HepG2 (cell line): ENCODE results near the gene IL2RG. TPM values are rescaled to one million over a fixed set of nuclear protein-coding genes. Genes with fewer than 3 reads are reported as not detected.
A peak's percentile ranks its signal among the peaks of the same experiment; 100 is the strongest.

ENCODE experiments used
- ATAC-seq: fragments of 200-7000 bp; cut with Tn5 transposase; 3 replicates; pipeline ENCODE4 v1.9.1; 2020; ENCODE audit warnings: mild to moderate bottlenecking, moderate library complexity
- BruUV-seq: library from RNA; stranded (reverse); fragments of 400-500 nt; replicated peaks from 2 replicates; lab custom pipeline; 2021; lab: Mats Ljungman, UMichigan
- CTCF ChIA-PET: fragments of 300-600 bp; formaldehyde crosslinking; extraction: SDS; loops from one replicate; lab custom pipeline; 2021; ENCODE audit warnings: low total read pairs, inconsistent platforms, low intra/inter-chr PET ratio; lab: Yijun Ruan, JAX
- POLR2A ChIA-PET: fragments of 350-600 bp; sonication (Branson Sonifier 250); formaldehyde crosslinking; loops from one replicate; lab custom pipeline; 2020; ENCODE audit warnings: antibody characterized with exemption, inconsistent platforms; lab: Yijun Ruan, JAX
- DNase-seq: peaks from one replicate; pipeline ENCODE4 v3.0.0-alpha.2; 2015; ENCODE audit warnings: low spot score
- FAIRE-seq: peaks from 3 replicates; lab custom pipeline; 2011; peaks lifted over from hg19 to GRCh38; lab: Jason Lieb, UNC
- H2AFZ ChIP-seq: one replicate; pipeline ENCODE4 v1.6.1; 2011; ENCODE audit warnings: low read length, inconsistent platforms
- H3K27ac ChIP-seq: fragments of 300-600 bp; 3 replicates; pipeline ENCODE4 v1.8.0; 2011; ENCODE audit warnings: mixed run types, mild to moderate bottlenecking, mixed read lengths, low read length, inconsistent platforms; ENCODE audit not compliant: insufficient read depth; ENCODE audit errors: extremely low read length
- H3K27me3 ChIP-seq, 2 experiments: fragments of 200-600 bp in 1 of 2; 2 replicates in 1 of 2; 3 replicates in 1 of 2; pipeline versions ENCODE4 v1.6.0 to v1.8.0; 2011; ENCODE audit warnings: low read length in 2 of 2, mild to moderate bottlenecking in 2 of 2, moderate library complexity in 2 of 2, inconsistent platforms in 1 of 2; ENCODE audit not compliant: insufficient read depth in 2 of 2, control insufficient read depth in 1 of 2
- H3K36me3 ChIP-seq, 2 experiments: fragments of 200-600 bp in 1 of 2; replicated peaks in 1 of 2; 2 replicates in 1 of 2; 3 replicates in 1 of 2; pipeline versions ENCODE4 v1.5.1 to v1.8.0; 2011; ENCODE audit warnings: low read length in 2 of 2, inconsistent platforms in 1 of 2; ENCODE audit not compliant: insufficient read depth in 2 of 2, control insufficient read depth in 1 of 2
- H3K4me1 ChIP-seq: 2 replicates; pipeline ENCODE4 v1.5.1; 2012; ENCODE audit warnings: low read length, inconsistent platforms; ENCODE audit not compliant: insufficient read depth
- H3K4me2 ChIP-seq: 2 replicates; pipeline ENCODE4 v1.6.0; 2011; ENCODE audit warnings: low read depth, low read length, inconsistent platforms
- H3K4me3 ChIP-seq, 3 experiments: fragments of 200-600 bp in 1 of 3; sonication (generic), shearing (Covaris generic) in 1 of 3; replicated peaks in 1 of 3; 2 replicates each; pipeline ENCODE4 v1.5.1; 2011 to 2016; ENCODE audit warnings: low read length in 3 of 3, inconsistent platforms in 2 of 3, low read depth in 2 of 3, mild to moderate bottlenecking in 2 of 3, control low read depth in 1 of 3, mixed read lengths in 1 of 3; ENCODE audit not compliant: insufficient read depth in 1 of 3
- H3K79me2 ChIP-seq: one replicate; pipeline ENCODE4 v1.6.1; 2011; ENCODE audit warnings: low read length, inconsistent platforms; ENCODE audit not compliant: insufficient read depth
- H3K9ac ChIP-seq: 2 replicates; pipeline ENCODE4 v1.6.0; 2011; ENCODE audit warnings: mild to moderate bottlenecking, low read depth, low read length, inconsistent platforms; ENCODE audit not compliant: insufficient read depth
- H3K9me3 ChIP-seq: 2 replicates; pipeline ENCODE4 v1.5.1; 2012; ENCODE audit warnings: mild to moderate bottlenecking, low read length
- H4K20me1 ChIP-seq: 2 replicates; pipeline ENCODE4 v1.6.0; 2011; ENCODE audit warnings: inconsistent platforms, mild to moderate bottlenecking, low read length, moderate library complexity; ENCODE audit not compliant: insufficient read depth
- GABPB1 ChIP-seq: IDR thresholded peaks from 2 replicates; pipeline ENCODE4 v1.6.1; 2016; ENCODE audit warnings: mild to moderate bottlenecking, missing genetic modification reagents, moderate library complexity, missing compliant biosample characterization
- HDAC2 ChIP-seq: sonication (generic); formaldehyde crosslinking; IDR thresholded peaks from 2 replicates; pipeline ENCODE4 v1.4.0; 2020; ENCODE audit warnings: missing genetic modification reagents
- ISX ChIP-seq: sonication (generic); formaldehyde crosslinking; conservative IDR thresholded peaks from 2 replicates; pipeline ENCODE4 v1.5.0; 2020; ENCODE audit warnings: missing genetic modification reagents
- KDM4B ChIP-seq: sonication (generic); formaldehyde crosslinking; IDR thresholded peaks from 2 replicates; pipeline ENCODE4 v1.4.0; 2020; ENCODE audit warnings: missing genetic modification reagents
- NR2C2 ChIP-seq: sonication (generic); formaldehyde crosslinking; IDR thresholded peaks from 2 replicates; pipeline ENCODE4 v1.4.0; 2020; ENCODE audit warnings: missing genetic modification reagents, mild to moderate bottlenecking, moderate library complexity, borderline replicate concordance
- PHB2 ChIP-seq: fragments of 450-650 bp; IDR thresholded peaks from 2 replicates; pipeline ENCODE4 v1.6.1; 2018; ENCODE audit not compliant: partially characterized antibody
- RBM39 ChIP-seq: fragments of 200-400 bp; formaldehyde crosslinking; IDR thresholded peaks from one replicate; pipeline ENCODE4 v1.6.1; 2018; ENCODE audit warnings: antibody characterized with exemption, mild to moderate bottlenecking, low read depth, low read length; ENCODE audit not compliant: poor library complexity, severe bottlenecking
- SOX5 ChIP-seq: IDR thresholded peaks from 2 replicates; pipeline ENCODE4 v1.6.1; 2016; ENCODE audit warnings: borderline replicate concordance
- SPEN ChIP-seq: sonication (generic); formaldehyde crosslinking; IDR thresholded peaks from 2 replicates; pipeline ENCODE4 v1.5.1; 2020; ENCODE audit warnings: low read depth, mild to moderate bottlenecking, missing genetic modification reagents
- SRSF4 ChIP-seq: fragments of 200-400 bp; formaldehyde crosslinking; IDR thresholded peaks from one replicate; pipeline ENCODE4 v1.6.1; 2018; ENCODE audit warnings: mild to moderate bottlenecking, low read depth, low read length, moderate library complexity; ENCODE audit not compliant: poor library complexity, severe bottlenecking
- TRIM24 ChIP-seq: sonication (generic); formaldehyde crosslinking; IDR thresholded peaks from 2 replicates; pipeline ENCODE4 v1.8.0; 2022; ENCODE audit warnings: mild to moderate bottlenecking, missing genetic modification reagents
- ZFAT ChIP-seq: sonication (generic); formaldehyde crosslinking; conservative IDR thresholded peaks from 2 replicates; pipeline ENCODE4 v1.8.1; 2023; ENCODE audit warnings: missing genetic modification reagents, inconsistent platforms
- ZFP36L1 ChIP-seq: sonication (generic); formaldehyde crosslinking; IDR thresholded peaks from 2 replicates; pipeline ENCODE4 v1.8.0; 2022; ENCODE audit warnings: mild to moderate bottlenecking, missing genetic modification reagents, moderate library complexity
- ZNF138 ChIP-seq: sonication (generic); formaldehyde crosslinking; IDR thresholded peaks from 2 replicates; pipeline ENCODE4 v1.5.0; 2020; ENCODE audit warnings: mild to moderate bottlenecking, low read depth, missing genetic modification reagents
- ZNF337 ChIP-seq: sonication (generic); formaldehyde crosslinking; IDR thresholded peaks from 2 replicates; pipeline ENCODE4 v1.5.1; 2020; ENCODE audit warnings: missing genetic modification reagents, low read depth, mild to moderate bottlenecking, borderline replicate concordance
- ZNF382 ChIP-seq: sonication (generic); formaldehyde crosslinking; IDR thresholded peaks from 2 replicates; pipeline ENCODE4 v1.5.0; 2020; ENCODE audit warnings: missing genetic modification reagents, mild to moderate bottlenecking, borderline replicate concordance
- ZNF547 ChIP-seq: sonication (generic); formaldehyde crosslinking; IDR thresholded peaks from 2 replicates; pipeline ENCODE4 v1.5.1; 2020; ENCODE audit warnings: mild to moderate bottlenecking, missing genetic modification reagents
- ZNF614 ChIP-seq: IDR thresholded peaks from 2 replicates; pipeline ENCODE4 v1.6.1; 2018; ENCODE audit warnings: missing biosample characterization, missing genetic modification reagents, inconsistent platforms, borderline replicate concordance
- WGBS: methylation state at CpG from one replicate; pipeline ENCODE4 v1.1.6; 2017; ENCODE audit warnings: low lambda C conversion rate; 5-methylcytosine and 5-hydroxymethylcytosine counted together
- in situ Hi-C: cut with HindIII; loops from 2 replicates; pipeline ENCODE4 v1.10.0; 2017; ENCODE audit warnings: low pct_unique_long_range_greater_than_20kb; ENCODE audit not compliant: extremely low pct_ligation_motif_present
- intact Hi-C: fragments of 100-400 bp; cut with micrococcal nuclease; formaldehyde crosslinking; loops from one replicate; pipeline ENCODE4 v1.10.0; 2022; ENCODE audit not compliant: unreplicated experiment
- polyA plus RNA-seq, 8 experiments: library from polyadenylated mRNA; depleted of rRNA in 3 of 8; stranded (reverse) in 7 of 8; unstranded in 1 of 8; fragments of >200 nt; fragmentation: Illumina TruSeq in 4 of 8; extraction: Trizol in 4 of 8; gene quantifications; 2 replicates each; pipeline versions ENCODE4 v1.2.1 to v1.2.3, GENCODE V29; 2011 to 2016; ENCODE audit warnings: low read depth in 4 of 8, missing spikeins in 1 of 8, mixed read lengths in 1 of 8; ENCODE audit not compliant: insufficient read depth in 1 of 8
- total RNA-seq, 5 experiments: library from RNA; depleted of rRNA; stranded (reverse); fragments of >200 nt; fragmentation: Illumina TruSeq; extraction: Trizol; gene quantifications; 2 replicates each; pipeline ENCODE4 v1.2.3, GENCODE V29; 2016; ENCODE audit warnings: low read depth in 1 of 5
- TF ChIP-seq, protein P1 (sequence below): sonication (generic); formaldehyde crosslinking; IDR thresholded peaks from 2 replicates; pipeline ENCODE4 v1.4.0; 2020; ENCODE audit warnings: mild to moderate bottlenecking, missing genetic modification reagents
- TF ChIP-seq, protein P2 (sequence below): IDR thresholded peaks from 2 replicates; pipeline ENCODE4 v1.6.1; 2012; ENCODE audit warnings: inconsistent platforms
- TF ChIP-seq, protein P3 (sequence below): sonication (generic); formaldehyde crosslinking; IDR thresholded peaks from 2 replicates; pipeline ENCODE4 v1.5.0; 2020; ENCODE audit warnings: mild to moderate bottlenecking, missing genetic modification reagents
- TF ChIP-seq, protein P4 (sequence below): sonication (generic); formaldehyde crosslinking; conservative IDR thresholded peaks from 2 replicates; pipeline ENCODE4 v1.8.1; 2023; ENCODE audit warnings: missing genetic modification reagents

The IL2RG gene
- total and polyA plus RNA-seq, 2 of the 13 experiments (the other 11 are each of a cell fraction or from before 2014, with no cell fraction given) = 0.98 TPM; not detected in 1

DNA sequence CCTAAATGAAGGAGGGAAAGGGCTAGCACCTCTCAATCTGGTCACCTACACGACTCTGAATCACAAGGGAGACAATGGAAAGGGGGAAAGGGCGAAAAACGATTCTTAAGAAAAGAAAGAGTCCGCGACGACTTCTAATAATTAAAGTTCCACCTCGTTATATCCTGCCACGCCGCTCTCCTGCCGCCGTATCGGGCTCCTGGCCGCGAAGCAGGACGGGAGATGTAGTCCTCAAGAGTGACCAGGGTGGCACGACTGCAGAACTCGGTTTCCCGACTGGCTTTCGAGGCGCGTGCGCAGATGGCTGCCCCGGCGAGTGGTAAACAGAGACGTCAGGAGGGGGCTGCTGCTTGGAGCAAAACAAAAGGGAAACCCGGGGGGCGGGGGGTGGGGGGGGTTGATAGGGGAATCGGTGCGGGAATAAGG, 15.8 kb downstream of the IL2RG start, which contains the start of gene FOXO4:
TSS of gene FOXO4 (plus strand) at position 297 of the 426 bp plus-strand sequence. CDS start 678 bp downstream, outside the sequence.
- Histone ChIP-seq H2AFZ (peak within 1 kb of the TSS; percentile 78), H3K9ac (peak within 1 kb of the TSS; percentile 66), H3K79me2 (no peaks in the 10 kb centered on the region), H3K4me3 (peak within 1 kb of the TSS; percentile 66 to 75 (median 73)), H3K36me3 (no peaks in the 10 kb centered on the region), H3K27ac (peak within 1 kb of the TSS; percentile 45), H4K20me1 (no peaks in the 10 kb centered on the region), H3K4me1 (peaks cover 29% of the 10 kb centered on the region), H3K9me3 (no peaks in the 10 kb centered on the region), H3K27me3 (no peaks in the 10 kb centered on the region; a peak in 1 of 5 replicates), H3K4me2 (peak within 1 kb of the TSS; percentile 83)
- peak; percentile 93 for ATAC-seq
- intact Hi-C loops = loop anchor here (5.0 kb wide), 1 partner anchor 87 kb away; no protein-coding TSS in a partner anchor
- WGBS = 2% methylated on average over 20 of the region's 29 CpGs
- FAIRE-seq = peak; percentile 80
- CTCF ChIA-PET = no interaction called here
- in situ Hi-C loops = no loop called here
- no TSS peak for BruUV-seq
- DNase-seq = peak; percentile 75
- POLR2A ChIA-PET = interaction anchor here (1.4 kb wide), 1 partner anchor 23 kb away, joined by 6 read pairs; the partner anchor contains the start of gene MED12
- TF ChIP-seq ISX (CRISPR knock-in tag) (no peak), ZFAT (CRISPR knock-in tag) (no peak), SPEN (CRISPR knock-in tag) (0 out of 2 replicates have a peak, but pooled peaks have one; percentile 15), NR2C2 (CRISPR knock-in tag) (no peak), SRSF4 (no peak), PHB2 (no peak), ZNF337 (CRISPR knock-in tag) (no peak), GABPB1 (CRISPR knock-in tag) (peak; percentile 58), SOX5 (no peak), KDM4B (CRISPR knock-in tag) (no peak), ZFP36L1 (CRISPR knock-in tag) (no peak), ZNF547 (CRISPR knock-in tag) (no peak), TRIM24 (no peak), HDAC2 (CRISPR knock-in tag) (no peak), ZNF138 (CRISPR knock-in tag) (no peak), ZNF382 (CRISPR knock-in tag) (no peak), RBM39 (no peak), ZNF614 (CRISPR knock-in tag) (no peak)
- TF ChIP-seq, protein P1, sequence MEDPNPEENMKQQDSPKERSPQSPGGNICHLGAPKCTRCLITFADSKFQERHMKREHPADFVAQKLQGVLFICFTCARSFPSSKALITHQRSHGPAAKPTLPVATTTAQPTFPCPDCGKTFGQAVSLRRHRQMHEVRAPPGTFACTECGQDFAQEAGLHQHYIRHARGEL = no peak
- TF ChIP-seq, protein P2, sequence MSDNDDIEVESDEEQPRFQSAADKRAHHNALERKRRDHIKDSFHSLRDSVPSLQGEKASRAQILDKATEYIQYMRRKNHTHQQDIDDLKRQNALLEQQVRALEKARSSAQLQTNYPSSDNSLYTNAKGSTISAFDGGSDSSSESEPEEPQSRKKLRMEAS = peak; percentile 27; the same call in 1 of the 2 replicates
- TF ChIP-seq, protein P3, sequence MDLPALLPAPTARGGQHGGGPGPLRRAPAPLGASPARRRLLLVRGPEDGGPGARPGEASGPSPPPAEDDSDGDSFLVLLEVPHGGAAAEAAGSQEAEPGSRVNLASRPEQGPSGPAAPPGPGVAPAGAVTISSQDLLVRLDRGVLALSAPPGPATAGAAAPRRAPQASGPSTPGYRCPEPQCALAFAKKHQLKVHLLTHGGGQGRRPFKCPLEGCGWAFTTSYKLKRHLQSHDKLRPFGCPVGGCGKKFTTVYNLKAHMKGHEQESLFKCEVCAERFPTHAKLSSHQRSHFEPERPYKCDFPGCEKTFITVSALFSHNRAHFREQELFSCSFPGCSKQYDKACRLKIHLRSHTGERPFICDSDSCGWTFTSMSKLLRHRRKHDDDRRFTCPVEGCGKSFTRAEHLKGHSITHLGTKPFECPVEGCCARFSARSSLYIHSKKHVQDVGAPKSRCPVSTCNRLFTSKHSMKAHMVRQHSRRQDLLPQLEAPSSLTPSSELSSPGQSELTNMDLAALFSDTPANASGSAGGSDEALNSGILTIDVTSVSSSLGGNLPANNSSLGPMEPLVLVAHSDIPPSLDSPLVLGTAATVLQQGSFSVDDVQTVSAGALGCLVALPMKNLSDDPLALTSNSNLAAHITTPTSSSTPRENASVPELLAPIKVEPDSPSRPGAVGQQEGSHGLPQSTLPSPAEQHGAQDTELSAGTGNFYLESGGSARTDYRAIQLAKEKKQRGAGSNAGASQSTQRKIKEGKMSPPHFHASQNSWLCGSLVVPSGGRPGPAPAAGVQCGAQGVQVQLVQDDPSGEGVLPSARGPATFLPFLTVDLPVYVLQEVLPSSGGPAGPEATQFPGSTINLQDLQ (CRISPR knock-in tag) = no peak
- TF ChIP-seq, protein P4, sequence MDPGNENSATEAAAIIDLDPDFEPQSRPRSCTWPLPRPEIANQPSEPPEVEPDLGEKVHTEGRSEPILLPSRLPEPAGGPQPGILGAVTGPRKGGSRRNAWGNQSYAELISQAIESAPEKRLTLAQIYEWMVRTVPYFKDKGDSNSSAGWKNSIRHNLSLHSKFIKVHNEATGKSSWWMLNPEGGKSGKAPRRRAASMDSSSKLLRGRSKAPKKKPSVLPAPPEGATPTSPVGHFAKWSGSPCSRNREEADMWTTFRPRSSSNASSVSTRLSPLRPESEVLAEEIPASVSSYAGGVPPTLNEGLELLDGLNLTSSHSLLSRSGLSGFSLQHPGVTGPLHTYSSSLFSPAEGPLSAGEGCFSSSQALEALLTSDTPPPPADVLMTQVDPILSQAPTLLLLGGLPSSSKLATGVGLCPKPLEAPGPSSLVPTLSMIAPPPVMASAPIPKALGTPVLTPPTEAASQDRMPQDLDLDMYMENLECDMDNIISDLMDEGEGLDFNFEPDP (CRISPR knock-in tag) = no peak
